GF-D8 (cell line): ENCODE results near the gene PPP6R3.
"Not testable (repeated sequence)": the region's sequence is repeated elsewhere in the genome, so short reads cannot be mapped to it uniquely, and the experiment has no call there.

Source experiments
- DNase-seq: peaks from one replicate; lab custom pipeline; 2025; lab: John Stamatoyannopoulos, UW

Gene PPP6R3

GRCh38 chr11:68457216-68457897 lies 3.2 kb upstream of the PPP6R3 start:
- no peak for DNase-seq

- DNase-seq = no peak
Observed at GRCh38 chr11:68457898-68458249, 2.7 kb upstream of the PPP6R3 start.

GRCh38 chr11:68458340-68458739 lies 2.2 kb upstream of the PPP6R3 start:
- DNase-seq = not testable (repeated sequence)

GRCh38 chr11:68459886-68460740 lies 439 bp upstream of the PPP6R3 start:
- peak; percentile 89 for DNase-seq

GRCh38 chr11:68461575-68461917 lies 994 bp downstream of the PPP6R3 start:
- DNase-seq = no peak

- no peak for DNase-seq
Observed at GRCh38 chr11:68463714-68464113, 3.2 kb downstream of the PPP6R3 start.

- no peak for DNase-seq
Observed at GRCh38 chr11:68467201-68467834, 6.8 kb downstream of the PPP6R3 start.

- no peak for DNase-seq
Observed at GRCh38 chr11:68468217-68468828, 7.8 kb downstream of the PPP6R3 start.

- DNase-seq = no peak
Observed at GRCh38 chr11:68469122-68469521, 8.6 kb downstream of the PPP6R3 start.

- no peak for DNase-seq
Observed at GRCh38 chr11:68469642-68470041, 9.1 kb downstream of the PPP6R3 start.

GRCh38 chr11:68470304-68470811 lies 9.8 kb downstream of the PPP6R3 start:
- DNase-seq = no peak

- peak; percentile 93 for DNase-seq
Observed at GRCh38 chr11:68471360-68472340, 11.1 kb downstream of the PPP6R3 start.

GRCh38 chr11:68472778-68473177 lies 12.2 kb downstream of the PPP6R3 start:
- no peak for DNase-seq

- no peak for DNase-seq
Observed at GRCh38 chr11:68473693-68474092, 13.1 kb downstream of the PPP6R3 start.

- not testable (repeated sequence) for DNase-seq
Observed at GRCh38 chr11:68475626-68476025, 15.1 kb downstream of the PPP6R3 start.

GRCh38 chr11:68479390-68479789 lies 18.8 kb downstream of the PPP6R3 start:
- no peak for DNase-seq

- no peak for DNase-seq
Observed at GRCh38 chr11:68480193-68480592, 19.6 kb downstream of the PPP6R3 start.

GRCh38 chr11:68480852-68481510 lies 20.4 kb downstream of the PPP6R3 start:
- no peak for DNase-seq

GRCh38 chr11:68481579-68482240 lies 21.2 kb downstream of the PPP6R3 start:
- DNase-seq = no peak

GRCh38 chr11:68488623-68489022 lies 28.1 kb downstream of the PPP6R3 start:
- no peak for DNase-seq
